Neural crest cell (in vitro differentiated cells): ENCODE data around the gene CDC42BPA. TPM values are rescaled to one million over a fixed set of nuclear protein-coding genes. Genes with fewer than 3 reads are reported as not detected.

Experiments used
- DNase-seq: peaks from one replicate; pipeline ENCODE4 v3.0.0; 2021; ENCODE audit warnings: low read depth, mixed read lengths, low spot score
- H3K27ac Mint-ChIP-seq: one replicate; pipeline ENCODE4 v1.8.0; 2021; ENCODE audit warnings: mild to moderate bottlenecking, mixed read lengths; ENCODE audit not compliant: unreplicated experiment
- H3K27me3 Mint-ChIP-seq: 2 replicates; pipeline ENCODE4 v1.8.0; 2021; ENCODE audit warnings: low read depth, mild to moderate bottlenecking, mixed read lengths
- H3K36me3 Mint-ChIP-seq: 2 replicates; pipeline ENCODE4 v1.8.0; 2021; ENCODE audit warnings: low read depth, mild to moderate bottlenecking, mixed read lengths
- H3K4me1 Mint-ChIP-seq: 2 replicates; pipeline ENCODE4 v1.8.0; 2021; ENCODE audit warnings: mixed read lengths
- H3K4me3 Mint-ChIP-seq: one replicate; pipeline ENCODE4 v1.8.0; 2021; ENCODE audit warnings: mild to moderate bottlenecking, mixed read lengths
- H3K9me3 Mint-ChIP-seq: 2 replicates; pipeline ENCODE4 v1.8.0; 2021; ENCODE audit warnings: mixed read lengths
- CTCF ChIP-seq: fragments of 200-600 bp; sonication (generic); conservative IDR thresholded peaks from 2 replicates; pipeline ENCODE4 v1.5.0; 2021; ENCODE audit warnings: antibody characterized with exemption, mild to moderate bottlenecking
- total RNA-seq: library from RNA; stranded (reverse); gene quantifications from 2 replicates; pipeline ENCODE4 v1.2.1, GENCODE V29; 2021

Gene CDC42BPA
- total RNA-seq, 1 donor from 2014 or later, result 35.6 TPM

- Mint-ChIP-seq H3K36me3 (peaks cover 3% of the 10 kb centered on the region), H3K9me3 (peaks cover 6% of the 10 kb centered on the region), H3K4me1 (peaks cover 7% of the 10 kb centered on the region), H3K4me3 (no peak overlapping the region), H3K27me3 (no peaks in the 10 kb centered on the region), H3K27ac (no peak overlapping the region)
- TF ChIP-seq CTCF, result no peak
- no peak for DNase-seq
Measured at GRCh38 chr1:226946841-226947240, 371.5 kb downstream of the CDC42BPA start.

- Mint-ChIP-seq H3K27me3 (no peaks in the 10 kb centered on the region), H3K27ac (no peak overlapping the region), H3K36me3 (peaks cover 3% of the 10 kb centered on the region)
Measured at GRCh38 chr1:226946285-226946684, 372.0 kb downstream of the CDC42BPA start.

GRCh38 chr1:226945858-226946245 is 372.4 kb downstream of the CDC42BPA start:
- no peak for DNase-seq
- no peaks in the 10 kb centered on the region for H3K27me3 Mint-ChIP-seq
- H3K4me1 Mint-ChIP-seq, result peaks cover 11% of the 10 kb centered on the region
- TF ChIP-seq CTCF, result no peak
- no peak overlapping the region for H3K4me3 Mint-ChIP-seq
- H3K9me3 Mint-ChIP-seq, result peaks cover 6% of the 10 kb centered on the region
- H3K27ac Mint-ChIP-seq, result no peak overlapping the region
- H3K36me3 Mint-ChIP-seq, result peaks cover 3% of the 10 kb centered on the region

More at GRCh38 chr1:226946285-226946684, 372.0 kb downstream of the CDC42BPA start:
- Mint-ChIP-seq H3K9me3 (peaks cover 6% of the 10 kb centered on the region), H3K4me3 (no peak overlapping the region), H3K4me1 (peaks cover 7% of the 10 kb centered on the region)
- DNase-seq, result no peak
- TF ChIP-seq CTCF, result no peak

- peaks cover 6% of the 10 kb centered on the region for H3K9me3 Mint-ChIP-seq
- H3K36me3 Mint-ChIP-seq, result peaks cover 3% of the 10 kb centered on the region
- no peak overlapping the region for H3K4me3 Mint-ChIP-seq
- no peak for DNase-seq
- no peaks in the 10 kb centered on the region for H3K27me3 Mint-ChIP-seq
- H3K4me1 Mint-ChIP-seq, result peaks cover 14% of the 10 kb centered on the region
- H3K27ac Mint-ChIP-seq, result no peak overlapping the region
- no peak for TF ChIP-seq CTCF
Measured at GRCh38 chr1:226945106-226945857, 373.0 kb downstream of the CDC42BPA start.

GRCh38 chr1:226943927-226944326 is 374.4 kb downstream of the CDC42BPA start:
- DNase-seq, result no peak
- H3K27ac Mint-ChIP-seq, result no peak overlapping the region

More at GRCh38 chr1:226943927-226944326, 374.4 kb downstream of the CDC42BPA start:
- no peaks in the 10 kb centered on the region for H3K27me3 Mint-ChIP-seq
- TF ChIP-seq CTCF, result no peak
- no peak overlapping the region for H3K4me3 Mint-ChIP-seq
- H3K4me1 Mint-ChIP-seq, result peaks cover 20% of the 10 kb centered on the region
- H3K36me3 Mint-ChIP-seq, result peaks cover 3% of the 10 kb centered on the region
- peaks cover 6% of the 10 kb centered on the region for H3K9me3 Mint-ChIP-seq
